ENCODE results near the gene SNX3.

The SNX3 gene

GRCh38 chr6:108170332-108171290, 90.2 kb downstream of the SNX3 start:
- DNase-seq (ENCODE audit: low read depth in 2 of 2): no peak

GRCh38 chr6:108169464-108170331, 91.1 kb downstream of the SNX3 start:
- no peak for DNase-seq (ENCODE audit: low read depth in 2 of 2)

- DNase-seq (ENCODE audit: low read depth in 2 of 2): no peak
Measured at GRCh38 chr6:108168501-108169463, 92.1 kb downstream of the SNX3 start.

GRCh38 chr6:108168090-108168463, 92.8 kb downstream of the SNX3 start:
- DNase-seq (ENCODE audit: low read depth in 2 of 2): no peak

GRCh38 chr6:108167449-108168089, 93.3 kb downstream of the SNX3 start:
- DNase-seq (ENCODE audit: low read depth in 2 of 2): no peak

GRCh38 chr6:108166664-108167448, 94.0 kb downstream of the SNX3 start:
- no peak for DNase-seq (ENCODE audit: low read depth in 2 of 2)

- no peak for DNase-seq (ENCODE audit: low read depth in 2 of 2)
Measured at GRCh38 chr6:108165714-108166663, 94.9 kb downstream of the SNX3 start, which contains the start of gene NR2E1. NR2E1 (plus strand) TSS chr6:108166022; CDS start chr6:108166766, 744 bp downstream.

- DNase-seq (ENCODE audit: low read depth in 2 of 2): no peak
Measured at GRCh38 chr6:108164815-108165706, 95.8 kb downstream of the SNX3 start.

GRCh38 chr6:108164543-108164814, 96.4 kb downstream of the SNX3 start:
- no peak for DNase-seq (ENCODE audit: low read depth in 2 of 2)

- DNase-seq (ENCODE audit: low read depth in 2 of 2): no peak
Measured at GRCh38 chr6:108163644-108164542, 96.9 kb downstream of the SNX3 start.

GRCh38 chr6:108163267-108163643, 97.6 kb downstream of the SNX3 start:
- DNase-seq (ENCODE audit: low read depth in 2 of 2): no peak

GRCh38 chr6:108161724-108162282, 99.0 kb downstream of the SNX3 start:
- DNase-seq (ENCODE audit: low read depth in 2 of 2): no peak

Measured in stimulated activated CD4-positive, alpha-beta T cell treated with anti-CD3 and anti-CD28 coated beads, Interleukin-1b, Interleukin-23, amount 100 ng/mL, for 1 hour (primary cell).